ENCODE data around the gene DPEP2.

- TF ChIP-seq CTCF (IDR thresholded peaks at IDR 0.05) (no peak), POLR2AphosphoS5 (IDR thresholded peaks at IDR 0.05) (no peak)
These were observed 37.1 kb downstream of the DPEP2 start for GRCh38 chr16:67962135-67962534.

All from breast epithelium (tissue), 3 donors.